GM12892 (cell line): ENCODE measurements around the gene STK38.

Source experiments
- POLR2A ChIP-seq: IDR thresholded peaks from 2 replicates; pipeline ENCODE4 v1.6.1; 2011; ENCODE audit warnings: low read depth, low read length, control low read depth
- POLR2AphosphoS5 ChIP-seq: IDR thresholded peaks from 2 replicates; pipeline ENCODE4 v1.6.1; 2011; ENCODE audit warnings: low read depth, low read length, control low read depth

GRCh38 chr6:36493859-36494258, 53.4 kb downstream of the STK38 start:
- no peak for TF ChIP-seq POLR2AphosphoS5
- no peak for TF ChIP-seq POLR2A
